GM18951 (cell line): ENCODE results near the gene SRP72.

Experiments
- POLR2A ChIP-seq: IDR thresholded peaks from 4 replicates; pipeline ENCODE4 v1.6.1; 2011; ENCODE audit warnings: mild to moderate bottlenecking; ENCODE audit not compliant: insufficient read length, insufficient read depth; ENCODE audit errors: extremely low read depth
- in situ Hi-C: fragments of 300-500 bp; cut with MboI; formaldehyde crosslinking; loops from one replicate; pipeline ENCODE4 v1.12.0; 2022; ENCODE audit warnings: low sequenced_read_pairs, mixed read lengths, inconsistent platforms; ENCODE audit not compliant: unreplicated experiment

The SRP72 gene

GRCh38 chr4:56550642-56551041 lies 83.2 kb downstream of the SRP72 start:
- TF ChIP-seq POLR2A = no peak
- in situ Hi-C loops = no loop called here

GRCh38 chr4:56551516-56551915 lies 84.1 kb downstream of the SRP72 start:
- TF ChIP-seq POLR2A = no peak
- in situ Hi-C loops = no loop called here

- in situ Hi-C loops = no loop called here
- TF ChIP-seq POLR2A = no peak
Measured at GRCh38 chr4:56552273-56552672, 84.9 kb downstream of the SRP72 start.
